ENCODE measurements around the gene PPAN. TPM values are rescaled to one million over a fixed set of nuclear protein-coding genes. Genes with fewer than 3 reads are reported as not detected.

Gene PPAN
- total and polyA plus RNA-seq, 10 donors, result 26.8 to 90.2 (median 47.2) TPM

- WGBS, 5 donors, result 3 to 14% (median 4%) methylated on average over 22 to 97 of the region's 97 CpGs
- H3K4me3 ChIP-seq, result peak overlapping the region; percentile 35 to 75 (median 48)
- DNase-seq, result peak; percentile 96
- peak overlapping the region; percentile 71 to 91 (median 85) for H3K27ac ChIP-seq
- H3K27me3 ChIP-seq (replicated peaks in 1 of 7), result no peaks in the 10 kb centered on the region
- H3K4me1 ChIP-seq, result peaks cover 6 to 68% (median 35%) of the 10 kb centered on the region in 6 donors
- TF ChIP-seq CTCF (IDR thresholded peaks at IDR 0.05 in 8 of 11, conservative IDR thresholded peaks at IDR 0.05 in 3 of 11) (peak in 1 of 11 experiments; percentile 29), POLR2AphosphoS5 (IDR thresholded peaks at IDR 0.05) (peak; percentile 89 to 92 (median 89)), POLR2A (IDR thresholded peaks at IDR 0.05) (peak in 1 of 3 donors; percentile 62)
- peaks cover 0 to 29% (median 25%) of the 10 kb centered on the region in 6 donors for H3K36me3 ChIP-seq
- intact Hi-C loops (cut with DNase I; ENCODE audit: low total_unique reads), result no loop called here
- peaks cover 0 to 3% (median 0%) of the 10 kb centered on the region in 8 donors for H3K9me3 ChIP-seq
Measured at GRCh38 chr19:10095948-10096614, 10.1 kb upstream of the PPAN start.

- intact Hi-C loops (cut with DNase I; ENCODE audit: low total_unique reads), result no loop called here
- DNase-seq, result no peak
- peaks cover 0 to 3% (median 0%) of the 10 kb centered on the region in 8 donors for H3K9me3 ChIP-seq
- H3K4me3 ChIP-seq, result peak overlapping the region; percentile 35 to 75 (median 48)
- TF ChIP-seq POLR2A (IDR thresholded peaks at IDR 0.05), result no peak
- no peak for TF ChIP-seq POLR2AphosphoS5 (IDR thresholded peaks at IDR 0.05)
- no peak for TF ChIP-seq CTCF (IDR thresholded peaks at IDR 0.05 in 8 of 11, conservative IDR thresholded peaks at IDR 0.05 in 3 of 11)
- no peaks in the 10 kb centered on the region for H3K27me3 ChIP-seq (replicated peaks in 1 of 7)
- H3K36me3 ChIP-seq, result peaks cover 0 to 24% (median 20%) of the 10 kb centered on the region in 6 donors
- peak overlapping the region; percentile 63 to 91 (median 85) for H3K27ac ChIP-seq
- 35 to 84% (median 37%) methylated on average over 15 to 26 of the region's 26 CpGs for WGBS, 5 donors
- H3K4me1 ChIP-seq, result peaks cover 6 to 68% (median 37%) of the 10 kb centered on the region in 6 donors
Measured at GRCh38 chr19:10096615-10096963, 9.6 kb upstream of the PPAN start.

GRCh38 chr19:10100163-10100785, 5.9 kb upstream of the PPAN start:
- no peaks in the 10 kb centered on the region for H3K27me3 ChIP-seq (replicated peaks in 1 of 7)
- intact Hi-C loops (cut with DNase I; ENCODE audit: low total_unique reads), result no loop called here
- DNase-seq, result peak; percentile 39
- WGBS, 5 donors, result 84 to 90% (median 88%) methylated on average over 5 of the region's 5 CpGs
- TF ChIP-seq CTCF (IDR thresholded peaks at IDR 0.05 in 8 of 11, conservative IDR thresholded peaks at IDR 0.05 in 3 of 11), result no peak
- TF ChIP-seq POLR2A (IDR thresholded peaks at IDR 0.05), result no peak
- TF ChIP-seq POLR2AphosphoS5 (IDR thresholded peaks at IDR 0.05), result no peak
- no peaks in the 10 kb centered on the region for H3K36me3 ChIP-seq
- peaks cover 0 to 3% (median 0%) of the 10 kb centered on the region in 8 donors for H3K9me3 ChIP-seq
- peaks cover 11 to 95% (median 58%) of the 10 kb centered on the region in 6 donors for H3K4me1 ChIP-seq
- H3K27ac ChIP-seq, result peak overlapping the region in 3 of 8 donors; percentile 18 to 95 (median 93)
- no peak overlapping the region for H3K4me3 ChIP-seq

- peak overlapping the region in 1 of 8 donors; percentile 12 for H3K4me3 ChIP-seq
- 41 to 52% (median 49%) methylated on average over 7 of the region's 7 CpGs for WGBS, 5 donors
- intact Hi-C loops (cut with DNase I; ENCODE audit: low total_unique reads), result no loop called here
- no peaks in the 10 kb centered on the region for H3K9me3 ChIP-seq
- peaks cover 14 to 98% (median 66%) of the 10 kb centered on the region in 6 donors for H3K4me1 ChIP-seq
- peak; percentile 88 for DNase-seq
- no peaks in the 10 kb centered on the region for H3K27me3 ChIP-seq (replicated peaks in 1 of 7)
- TF ChIP-seq POLR2AphosphoS5 (IDR thresholded peaks at IDR 0.05) (peak; percentile 44 to 73 (median 65)), POLR2A (IDR thresholded peaks at IDR 0.05) (no peak)
- H3K36me3 ChIP-seq, result peaks cover 0 to 8% (median 6%) of the 10 kb centered on the region in 6 donors
- peak overlapping the region; percentile 75 to 95 (median 88) for H3K27ac ChIP-seq
Measured at GRCh38 chr19:10102787-10103236, 3.4 kb upstream of the PPAN start.
